HFFc6 (cell line): Measurements from ENCODE around the gene MIEN1. TPM values are rescaled to one million over a fixed set of nuclear protein-coding genes. Genes with fewer than 3 reads are reported as not detected.

Source experiments
- DNase-seq: peaks from one replicate; pipeline ENCODE4 v3.0.0-alpha.2; 2018
- H3K27ac Mint-ChIP-seq: 2 replicates; pipeline ENCODE4 v1.8.0; 2020; ENCODE audit warnings: mild to moderate bottlenecking, mixed read lengths
- H3K27me3 Mint-ChIP-seq: 2 replicates; pipeline ENCODE4 v1.8.0; 2021; ENCODE audit warnings: mild to moderate bottlenecking, moderate library complexity, mixed read lengths; ENCODE audit not compliant: insufficient read depth
- H3K36me3 Mint-ChIP-seq: 2 replicates; pipeline ENCODE4 v1.8.0; 2021; ENCODE audit warnings: low read depth, mixed read lengths
- H3K4me1 Mint-ChIP-seq: 2 replicates; pipeline ENCODE4 v1.8.0; 2020; ENCODE audit warnings: low read depth, mixed read lengths
- H3K4me3 Mint-ChIP-seq: 2 replicates; pipeline ENCODE4 v1.8.0; 2020; ENCODE audit warnings: mild to moderate bottlenecking, moderate library complexity, mixed read lengths
- H3K9me3 Mint-ChIP-seq: 2 replicates; pipeline ENCODE4 v1.8.0; 2020; ENCODE audit warnings: mild to moderate bottlenecking, mixed read lengths
- long read RNA-seq: library from polyadenylated mRNA; unstranded; transcript quantifications from one replicate; pipeline ENCODE4 v2.0.0, GENCODE V29; 2019
- total RNA-seq, 6 experiments: library from RNA; stranded (reverse); fragmentation: NEBNext Ultra II Directional; extraction: Animal tissue kit (Norgen Biotek cat#: 25700); gene quantifications; 2 replicates in 1 of 6; 3 replicates in 5 of 6; pipeline ENCODE4 v1.2.3, GENCODE V29; 2021
- TF ChIP-seq, protein P1 (sequence below): fragments of 200-600 bp; sonication (generic); IDR thresholded peaks from 2 replicates; pipeline ENCODE4 v1.5.0; 2021; ENCODE audit warnings: antibody characterized with exemption, mild to moderate bottlenecking

MIEN1 gene
- total RNA-seq: 10 to 100 TPM; 56.9 to 70.3 (median 66.0) TPM
- long read RNA-seq, transcript MIEN1-202 (3 exons, 825 nt): minor isoform, 7 of 66 reads
- long read RNA-seq, transcript MIEN1-201 (4 exons, 1,006 nt): major isoform, 50 of 66 reads
- long read RNA-seq, partial matches to known transcripts: 2 of 66 reads
- long read RNA-seq, other reads (novel, unspliced or antisense): 1 of 66 reads

GRCh38 chr17:39730095-39730921 is at the start of gene MIEN1:
MIEN1 (minus strand) TSS chr17:39730532; CDS start chr17:39730495, 37 bp downstream.
- peak within 1 kb of the TSS; percentile 93 for H3K4me3 Mint-ChIP-seq
- H3K27me3 Mint-ChIP-seq: peaks cover 6% of the 10 kb centered on the region
- H3K4me1 Mint-ChIP-seq: peaks cover 9% of the 10 kb centered on the region
- peak within 1 kb of the TSS; percentile 87 for H3K27ac Mint-ChIP-seq
- H3K9me3 Mint-ChIP-seq: no peaks in the 10 kb centered on the region
- peak; percentile 66 for DNase-seq
- H3K36me3 Mint-ChIP-seq: peaks cover 16% of the 10 kb centered on the region; the same call in 1 of the 2 replicates
- TF ChIP-seq, protein P1, sequence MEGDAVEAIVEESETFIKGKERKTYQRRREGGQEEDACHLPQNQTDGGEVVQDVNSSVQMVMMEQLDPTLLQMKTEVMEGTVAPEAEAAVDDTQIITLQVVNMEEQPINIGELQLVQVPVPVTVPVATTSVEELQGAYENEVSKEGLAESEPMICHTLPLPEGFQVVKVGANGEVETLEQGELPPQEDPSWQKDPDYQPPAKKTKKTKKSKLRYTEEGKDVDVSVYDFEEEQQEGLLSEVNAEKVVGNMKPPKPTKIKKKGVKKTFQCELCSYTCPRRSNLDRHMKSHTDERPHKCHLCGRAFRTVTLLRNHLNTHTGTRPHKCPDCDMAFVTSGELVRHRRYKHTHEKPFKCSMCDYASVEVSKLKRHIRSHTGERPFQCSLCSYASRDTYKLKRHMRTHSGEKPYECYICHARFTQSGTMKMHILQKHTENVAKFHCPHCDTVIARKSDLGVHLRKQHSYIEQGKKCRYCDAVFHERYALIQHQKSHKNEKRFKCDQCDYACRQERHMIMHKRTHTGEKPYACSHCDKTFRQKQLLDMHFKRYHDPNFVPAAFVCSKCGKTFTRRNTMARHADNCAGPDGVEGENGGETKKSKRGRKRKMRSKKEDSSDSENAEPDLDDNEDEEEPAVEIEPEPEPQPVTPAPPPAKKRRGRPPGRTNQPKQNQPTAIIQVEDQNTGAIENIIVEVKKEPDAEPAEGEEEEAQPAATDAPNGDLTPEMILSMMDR: peak; percentile 95

DNA sequence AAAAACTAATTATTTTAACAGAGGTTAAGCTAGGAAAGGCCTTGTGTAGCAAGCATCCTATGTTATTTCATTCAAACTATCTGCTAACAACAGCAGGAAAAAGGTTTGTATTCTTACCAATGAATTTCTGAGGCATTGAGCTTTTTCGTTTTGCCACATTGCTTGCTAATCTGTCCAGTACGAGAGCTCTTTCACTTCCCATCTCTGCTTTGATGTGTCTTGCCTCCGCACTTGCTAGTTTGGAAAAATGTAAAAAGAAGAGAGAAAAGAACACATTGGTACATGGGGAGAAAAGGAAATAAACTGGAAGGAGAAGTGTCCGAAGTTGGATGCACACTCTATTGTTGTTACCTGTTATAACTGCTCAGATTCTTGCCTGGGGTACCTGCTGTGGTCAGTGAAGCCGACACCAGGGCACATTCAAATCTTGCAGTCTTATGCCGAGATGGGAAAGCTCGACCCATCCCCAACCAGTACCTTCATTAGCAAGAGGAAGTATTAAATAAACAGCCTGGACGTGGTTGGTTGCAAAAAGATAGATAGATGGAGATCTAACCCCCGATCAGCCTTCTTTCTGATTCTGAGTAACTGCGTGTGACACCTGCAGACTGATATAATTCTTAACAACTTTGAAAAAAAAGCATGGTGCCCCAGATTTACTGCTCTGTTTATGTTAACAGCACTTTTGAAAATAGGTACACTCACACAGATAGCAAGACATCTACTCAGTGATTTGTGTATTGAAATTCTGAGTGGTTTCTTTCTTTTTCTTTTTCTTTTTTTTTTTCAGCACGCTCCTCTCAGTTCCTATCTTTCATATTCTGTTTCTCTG is 47.4 kb upstream of the MIEN1 start:
- DNase-seq: no peak
- Mint-ChIP-seq H3K36me3 (no peaks in the 10 kb centered on the region), H3K27ac (no peak overlapping the region), H3K9me3 (no peaks in the 10 kb centered on the region), H3K4me1 (no peaks in the 10 kb centered on the region), H3K4me3 (no peak overlapping the region), H3K27me3 (peaks cover 66% of the 10 kb centered on the region)
- TF ChIP-seq, protein P1: no peak

GRCh38 chr17:39776252-39776651 is 45.9 kb upstream of the MIEN1 start:
- no peak overlapping the region for H3K4me3 Mint-ChIP-seq
- no peak overlapping the region for H3K27ac Mint-ChIP-seq
- no peaks in the 10 kb centered on the region for H3K9me3 Mint-ChIP-seq
- TF ChIP-seq, protein P1: no peak
- no peak for DNase-seq
- H3K27me3 Mint-ChIP-seq: peaks cover 62% of the 10 kb centered on the region
- no peaks in the 10 kb centered on the region for H3K4me1 Mint-ChIP-seq
- H3K36me3 Mint-ChIP-seq: no peaks in the 10 kb centered on the region

GRCh38 chr17:39775031-39775430 is 44.7 kb upstream of the MIEN1 start:
- TF ChIP-seq, protein P1: no peak
- Mint-ChIP-seq H3K4me3 (no peak overlapping the region), H3K27me3 (peaks cover 67% of the 10 kb centered on the region), H3K4me1 (peaks cover 5% of the 10 kb centered on the region), H3K36me3 (no peaks in the 10 kb centered on the region), H3K9me3 (no peaks in the 10 kb centered on the region), H3K27ac (no peak overlapping the region)
- DNase-seq: no peak

DNA sequence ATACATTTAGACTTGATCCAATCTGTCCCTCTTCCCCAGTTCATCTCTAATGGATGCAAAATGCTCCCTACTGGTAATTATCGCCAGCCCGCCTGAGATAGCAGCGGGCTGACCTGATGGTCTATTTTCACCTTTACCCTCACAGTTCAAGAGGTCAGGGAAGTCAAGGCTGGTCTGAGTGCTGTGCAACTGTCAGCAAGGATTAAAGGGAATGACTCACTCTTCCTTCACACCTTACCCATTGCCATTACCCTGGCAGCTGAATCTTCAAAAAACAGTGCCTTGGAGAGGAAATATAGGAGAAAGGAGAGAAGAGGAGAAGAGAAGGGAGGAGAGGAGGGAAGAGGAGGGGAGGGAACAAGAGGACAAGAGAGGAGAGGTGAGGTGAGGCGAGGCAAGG is 43.7 kb upstream of the MIEN1 start:
- DNase-seq: no peak
- TF ChIP-seq, protein P1: no peak
- Mint-ChIP-seq H3K27me3 (peaks cover 62% of the 10 kb centered on the region), H3K4me3 (no peak overlapping the region), H3K27ac (no peak overlapping the region), H3K9me3 (no peaks in the 10 kb centered on the region), H3K36me3 (no peaks in the 10 kb centered on the region), H3K4me1 (peaks cover 9% of the 10 kb centered on the region)
